Measurements from ENCODE around the gene RAB40C. TPM values are rescaled to one million over a fixed set of nuclear protein-coding genes. Genes with fewer than 3 reads are reported as not detected.
A peak's percentile ranks its signal among the peaks of the same experiment; 100 is the strongest.

The RAB40C gene
- total and polyA plus RNA-seq, 9 of the 15 experiments (the other 6 are each of a cell fraction or from before 2014, with no cell fraction given), result 0.17 to 23.4 (median 8.7) TPM

- H3K4me3 ChIP-seq, result no peak overlapping the region; the same call in 1 of the 2 replicates
- H4K20me1 ChIP-seq (replicated peaks; ENCODE audit: control insufficient read depth, insufficient read depth, low read length), result 0 out of 2 replicates have a peak, but pooled peaks cover 4% of the 10 kb centered on the region
- in situ Hi-C loops (cut with MboI), result loop anchor here (10.0 kb wide), 1 partner anchor 280 kb away; the partner anchor contains the start of gene NME4
- peaks cover 14% of the 10 kb centered on the region for H3K79me2 ChIP-seq (ENCODE audit: control insufficient read depth, insufficient read depth, low read length)
- FAIRE-seq (peak; percentile 52), ATAC-seq (peak; percentile 7; the same call in 2 of the 3 replicates), DNase-seq (ENCODE audit: extremely low read depth in 1 of 4, low spot score in 3 of 4) (peak in 2 of 4 experiments; percentile 17 to 47)
- peak overlapping the region; percentile 72; the same call in 2 of the 3 replicates for H3K27ac ChIP-seq (ENCODE audit: extremely low read depth, low read depth, low read length)
- H3K9ac ChIP-seq (ENCODE audit: insufficient read depth in 1 of 2, low read depth in 2 of 2, low read length in 2 of 2), result peak overlapping the region; percentile 32 to 93; a peak in 3 of 4 replicates
- H3K9me1 ChIP-seq (ENCODE audit: control insufficient read depth, insufficient read depth, low read length), result no peaks in the 10 kb centered on the region
- intact Hi-C loops (cut with micrococcal nuclease), result no loop called here
- peak overlapping the region; percentile 79 for H3K4me2 ChIP-seq (ENCODE audit: insufficient read depth, low read length)
- CTCF ChIA-PET (ENCODE audit: low intra/inter-chr PET ratio), result no interaction called here
- 63% methylated on average over 16 of the region's 22 CpGs for WGBS (ENCODE audit: insufficient coverage, low coverage, missing lambda C conversion rate)
- H3K27me3 ChIP-seq (ENCODE audit: control insufficient read depth in 2 of 2, insufficient read depth in 2 of 2, low read length in 2 of 2), result no peaks in the 10 kb centered on the region
- H3K4me1 ChIP-seq (replicated peaks in 1 of 2; ENCODE audit: control insufficient read depth in 2 of 2, insufficient read depth in 2 of 2, low read length in 2 of 2), result peaks cover 23 to 98% of the 10 kb centered on the region in 2 experiments
- POLR2A ChIA-PET, result interaction anchor here (0.5 to 1.7 kb wide), 4 partner anchors 8 to 304 kb away, joined by 3 to 6 read pairs (median 4); partner anchors contain the start of genes JMJD8 and MRPL28
- no peak overlapping the region for H2AFZ ChIP-seq (ENCODE audit: low read depth, low read length)
- peaks cover 59% of the 10 kb centered on the region for H3K36me3 ChIP-seq (ENCODE audit: control insufficient read depth, insufficient read depth, low read length)
- no peaks in the 10 kb centered on the region for H3K9me3 ChIP-seq (replicated peaks; ENCODE audit: control insufficient read depth, insufficient read depth, low read depth, low read length)
- BruUV-seq (replicated peaks), result no TSS peak
- TF ChIP-seq ZC3H4 (CRISPR knock-in tag; IDR thresholded peaks at IDR 0.05; ENCODE audit: borderline replicate concordance), result 0 out of 2 replicates have a peak, but pooled peaks have one; percentile 48
- no peak for TF ChIP-seq EWSR1 (IDR thresholded peaks at IDR 0.05; ENCODE audit: borderline replicate concordance, low read depth, partially characterized antibody)
- peak; percentile 42; the same call in 1 of the 2 replicates for TF ChIP-seq RBFOX2 (IDR thresholded peaks at IDR 0.05; ENCODE audit: low read depth, low read length)
- TF ChIP-seq XRCC5 (IDR thresholded peaks at IDR 0.05; ENCODE audit: low read depth, low read length), result no peak
- TF ChIP-seq TEAD4 (IDR thresholded peaks at IDR 0.05; ENCODE audit: low read length), result no peak
- TF ChIP-seq TEAD4 (CRISPR knock-in tag; IDR thresholded peaks at IDR 0.05; ENCODE audit: borderline replicate concordance), result no peak
- TF ChIP-seq ESRRA (IDR thresholded peaks at IDR 0.05; ENCODE audit: borderline replicate concordance, low read depth), result peak; percentile 89
- no peak for TF ChIP-seq HOXB6 (CRISPR knock-in tag; IDR thresholded peaks at IDR 0.05; ENCODE audit: borderline replicate concordance)
- no peak for TF ChIP-seq CHCHD3 (CRISPR knock-in tag; IDR thresholded peaks at IDR 0.05)
- no peak for TF ChIP-seq E2F1 (CRISPR knock-in tag; IDR thresholded peaks at IDR 0.05)
- 0 out of 2 replicates have a peak, but pooled peaks have one; percentile 35 for TF ChIP-seq FOXP4 (CRISPR knock-in tag; IDR thresholded peaks at IDR 0.05; ENCODE audit: borderline replicate concordance)
- peak; percentile 31 for TF ChIP-seq FIP1L1 (IDR thresholded peaks at IDR 0.05; ENCODE audit: low read depth, low read length, poor library complexity, severe bottlenecking)
- TF ChIP-seq ZNF717 (CRISPR knock-in tag; IDR thresholded peaks at IDR 0.05), result no peak
- peak; percentile 11 for TF ChIP-seq POLR2G (IDR thresholded peaks at IDR 0.05; ENCODE audit: low read depth, low read length)
- no peak for TF ChIP-seq CBFA2T3 (IDR thresholded peaks at IDR 0.05)
- no peak for TF ChIP-seq ZNF766 (CRISPR knock-in tag; conservative IDR thresholded peaks at IDR 0.05)
- TF ChIP-seq HNRNPL (IDR thresholded peaks at IDR 0.05; ENCODE audit: low read depth, low read length), result peak; percentile 32; the same call in 1 of the 2 replicates
Observed at GRCh38 chr16:674214-674881, 84.5 kb downstream of the RAB40C start.
